Central memory CD8-positive, alpha-beta T cell (primary cell): ENCODE measurements around the gene MRPL1.

ENCODE experiments used
- ATAC-seq: fragments of 150-1000 bp; cut with Tn5 transposase; replicated peaks from 2 replicates; pipeline ENCODE4 v1.10.0; 2022; ENCODE audit warnings: mild to moderate bottlenecking, moderate FRiP score, moderate number of reproducible peaks; ENCODE audit not compliant: poor library complexity, severe bottlenecking; ENCODE audit errors: extremely low read depth
- DNase-seq, 2 donors: peaks; one replicate each; pipeline ENCODE4 v3.0.0; 2021; ENCODE audit warnings: low spot score in 2 of 2
- H3K27ac Mint-ChIP-seq: one replicate; pipeline ENCODE4 v1.8.0; 2022; ENCODE audit warnings: low read depth, mild to moderate bottlenecking, moderate library complexity, mixed read lengths
- H3K27me3 Mint-ChIP-seq: one replicate; pipeline ENCODE4 v1.8.0; 2022; ENCODE audit warnings: mixed read lengths
- H3K36me3 Mint-ChIP-seq: one replicate; pipeline ENCODE4 v1.8.0; 2022; ENCODE audit warnings: mild to moderate bottlenecking, moderate library complexity, mixed read lengths; ENCODE audit not compliant: insufficient read depth
- H3K4me1 Mint-ChIP-seq: one replicate; pipeline ENCODE4 v1.8.0; 2022; ENCODE audit warnings: mixed read lengths
- H3K4me3 Mint-ChIP-seq: one replicate; pipeline ENCODE4 v1.8.0; 2022; ENCODE audit warnings: mild to moderate bottlenecking, moderate library complexity, mixed read lengths
- H3K9me3 Mint-ChIP-seq: one replicate; pipeline ENCODE4 v1.8.0; 2022; ENCODE audit warnings: mixed read lengths

MRPL1 gene

GRCh38 chr4:77827343-77827742, 35.3 kb upstream of the MRPL1 start:
- peaks cover 5% of the 10 kb centered on the region for H3K36me3 Mint-ChIP-seq
- ATAC-seq (peak; percentile 88), DNase-seq (no peak)
- H3K9me3 Mint-ChIP-seq = no peaks in the 10 kb centered on the region
- H3K4me3 Mint-ChIP-seq = peak overlapping the region; percentile 4
- no peaks in the 10 kb centered on the region for H3K27me3 Mint-ChIP-seq
- H3K4me1 Mint-ChIP-seq = peaks cover 38% of the 10 kb centered on the region
- H3K27ac Mint-ChIP-seq = peak overlapping the region; percentile 48

GRCh38 chr4:77833126-77833724, 29.4 kb upstream of the MRPL1 start:
- Mint-ChIP-seq H3K4me3 (no peak overlapping the region), H3K4me1 (peaks cover 12% of the 10 kb centered on the region), H3K27ac (no peak overlapping the region), H3K36me3 (no peaks in the 10 kb centered on the region), H3K27me3 (no peaks in the 10 kb centered on the region), H3K9me3 (no peaks in the 10 kb centered on the region)
- DNase-seq (no peak), ATAC-seq (no peak)

GRCh38 chr4:77834403-77834802, 28.2 kb upstream of the MRPL1 start:
- peaks cover 1% of the 10 kb centered on the region for H3K4me1 Mint-ChIP-seq
- H3K27ac Mint-ChIP-seq = no peak overlapping the region
- no peak for DNase-seq
- H3K9me3 Mint-ChIP-seq = no peaks in the 10 kb centered on the region
- H3K36me3 Mint-ChIP-seq = no peaks in the 10 kb centered on the region
- H3K4me3 Mint-ChIP-seq = no peak overlapping the region
- ATAC-seq = no peak
- H3K27me3 Mint-ChIP-seq = no peaks in the 10 kb centered on the region

GRCh38 chr4:77843628-77844027, 19.0 kb upstream of the MRPL1 start:
- no peak for ATAC-seq
- H3K27ac Mint-ChIP-seq = no peak overlapping the region
- DNase-seq = no peak
- no peaks in the 10 kb centered on the region for H3K9me3 Mint-ChIP-seq
- H3K4me3 Mint-ChIP-seq = no peak overlapping the region
- H3K4me1 Mint-ChIP-seq = peaks cover 10% of the 10 kb centered on the region
- no peaks in the 10 kb centered on the region for H3K27me3 Mint-ChIP-seq
- H3K36me3 Mint-ChIP-seq = no peaks in the 10 kb centered on the region

GRCh38 chr4:77844363-77844762, 18.3 kb upstream of the MRPL1 start:
- Mint-ChIP-seq H3K36me3 (no peaks in the 10 kb centered on the region), H3K27ac (no peak overlapping the region), H3K9me3 (no peaks in the 10 kb centered on the region), H3K27me3 (no peaks in the 10 kb centered on the region), H3K4me1 (peaks cover 10% of the 10 kb centered on the region), H3K4me3 (no peak overlapping the region)
- DNase-seq (no peak), ATAC-seq (no peak)

GRCh38 chr4:77845400-77845799, 17.2 kb upstream of the MRPL1 start:
- Mint-ChIP-seq H3K9me3 (no peaks in the 10 kb centered on the region), H3K4me1 (peaks cover 10% of the 10 kb centered on the region), H3K27ac (no peak overlapping the region), H3K27me3 (no peaks in the 10 kb centered on the region), H3K4me3 (no peak overlapping the region), H3K36me3 (no peaks in the 10 kb centered on the region)
- ATAC-seq = no peak
- DNase-seq = no peak

- H3K27me3 Mint-ChIP-seq = no peaks in the 10 kb centered on the region
- no peaks in the 10 kb centered on the region for H3K9me3 Mint-ChIP-seq
- H3K36me3 Mint-ChIP-seq = no peaks in the 10 kb centered on the region
- H3K4me1 Mint-ChIP-seq = peaks cover 10% of the 10 kb centered on the region
- no peak for DNase-seq
- no peak for ATAC-seq
- no peak overlapping the region for H3K27ac Mint-ChIP-seq
- H3K4me3 Mint-ChIP-seq = no peak overlapping the region
Measured at GRCh38 chr4:77845929-77846328, 16.7 kb upstream of the MRPL1 start.

- H3K9me3 Mint-ChIP-seq = no peaks in the 10 kb centered on the region
- H3K36me3 Mint-ChIP-seq = peaks cover 7% of the 10 kb centered on the region
- H3K4me3 Mint-ChIP-seq = no peak overlapping the region
- peaks cover 29% of the 10 kb centered on the region for H3K4me1 Mint-ChIP-seq
- ATAC-seq = no peak
- H3K27ac Mint-ChIP-seq = no peak overlapping the region
- H3K27me3 Mint-ChIP-seq = no peaks in the 10 kb centered on the region
- no peak for DNase-seq
Measured at GRCh38 chr4:77848508-77848907, 14.1 kb upstream of the MRPL1 start.

- Mint-ChIP-seq H3K9me3 (no peaks in the 10 kb centered on the region), H3K4me1 (peaks cover 28% of the 10 kb centered on the region), H3K36me3 (peaks cover 12% of the 10 kb centered on the region), H3K27ac (no peak overlapping the region), H3K4me3 (no peak overlapping the region), H3K27me3 (no peaks in the 10 kb centered on the region)
- no peak for DNase-seq
- no peak for ATAC-seq
Measured at GRCh38 chr4:77849278-77849965, 13.2 kb upstream of the MRPL1 start.

GRCh38 chr4:77852892-77853495, 9.6 kb upstream of the MRPL1 start:
- Mint-ChIP-seq H3K27me3 (no peaks in the 10 kb centered on the region), H3K36me3 (peaks cover 18% of the 10 kb centered on the region), H3K27ac (peak overlapping the region; percentile 97), H3K4me1 (peaks cover 51% of the 10 kb centered on the region), H3K4me3 (peak overlapping the region; percentile 59), H3K9me3 (no peaks in the 10 kb centered on the region)
- DNase-seq (peak; percentile 31 to 70), ATAC-seq (peak; percentile 89)

- Mint-ChIP-seq H3K4me1 (peaks cover 57% of the 10 kb centered on the region), H3K36me3 (peaks cover 18% of the 10 kb centered on the region), H3K4me3 (peak overlapping the region; percentile 72), H3K27me3 (no peaks in the 10 kb centered on the region), H3K9me3 (no peaks in the 10 kb centered on the region), H3K27ac (peak overlapping the region; percentile 97)
- no peak for DNase-seq
- ATAC-seq = peak; percentile 75
Measured at GRCh38 chr4:77854431-77855111, 8.1 kb upstream of the MRPL1 start.

GRCh38 chr4:77856152-77856551, 6.5 kb upstream of the MRPL1 start:
- no peak overlapping the region for H3K4me3 Mint-ChIP-seq
- H3K4me1 Mint-ChIP-seq = peaks cover 63% of the 10 kb centered on the region
- peaks cover 21% of the 10 kb centered on the region for H3K36me3 Mint-ChIP-seq
- DNase-seq = no peak
- peak overlapping the region; percentile 70 for H3K27ac Mint-ChIP-seq
- no peaks in the 10 kb centered on the region for H3K9me3 Mint-ChIP-seq
- no peaks in the 10 kb centered on the region for H3K27me3 Mint-ChIP-seq
- no peak for ATAC-seq
